GM12864 (cell line): ENCODE measurements around the gene TEAD1.

Experiments used
- DNase-seq: peaks from one replicate; pipeline ENCODE4 v3.0.0-alpha.2; 2011; ENCODE audit warnings: low read depth
- H3K4me3 ChIP-seq: 2 replicates; pipeline ENCODE4 v1.5.1; 2011; ENCODE audit warnings: mild to moderate bottlenecking, low read depth, low read length, control low read depth
- TF ChIP-seq, protein P1 (sequence below): IDR thresholded peaks from 2 replicates; pipeline ENCODE4 v1.5.1; 2011; ENCODE audit warnings: low read depth, mild to moderate bottlenecking, moderate library complexity, low read length, control low read depth, inconsistent platforms; ENCODE audit errors: missing control alignments

Gene TEAD1

DNA sequence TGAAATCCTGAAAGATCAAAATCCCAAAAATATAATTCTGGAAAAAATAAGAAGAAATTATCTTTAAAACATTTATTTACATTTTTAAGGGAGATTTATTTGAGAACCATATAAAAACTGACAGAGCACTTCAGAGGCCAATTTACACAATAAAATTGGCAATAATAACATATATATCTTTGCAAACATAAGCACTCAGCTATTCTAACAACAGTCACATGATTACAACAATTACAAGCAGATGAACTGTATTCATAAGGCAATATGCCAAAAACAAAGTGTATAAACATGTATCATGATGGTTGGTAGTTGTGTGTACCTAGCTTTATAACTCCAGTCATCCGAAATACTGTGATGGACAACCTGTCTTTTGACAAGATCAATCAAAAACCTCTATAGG is 317.2 kb downstream of the TEAD1 start:
- no peak for DNase-seq
- no peak overlapping the region for H3K4me3 ChIP-seq
- TF ChIP-seq, protein P1, sequence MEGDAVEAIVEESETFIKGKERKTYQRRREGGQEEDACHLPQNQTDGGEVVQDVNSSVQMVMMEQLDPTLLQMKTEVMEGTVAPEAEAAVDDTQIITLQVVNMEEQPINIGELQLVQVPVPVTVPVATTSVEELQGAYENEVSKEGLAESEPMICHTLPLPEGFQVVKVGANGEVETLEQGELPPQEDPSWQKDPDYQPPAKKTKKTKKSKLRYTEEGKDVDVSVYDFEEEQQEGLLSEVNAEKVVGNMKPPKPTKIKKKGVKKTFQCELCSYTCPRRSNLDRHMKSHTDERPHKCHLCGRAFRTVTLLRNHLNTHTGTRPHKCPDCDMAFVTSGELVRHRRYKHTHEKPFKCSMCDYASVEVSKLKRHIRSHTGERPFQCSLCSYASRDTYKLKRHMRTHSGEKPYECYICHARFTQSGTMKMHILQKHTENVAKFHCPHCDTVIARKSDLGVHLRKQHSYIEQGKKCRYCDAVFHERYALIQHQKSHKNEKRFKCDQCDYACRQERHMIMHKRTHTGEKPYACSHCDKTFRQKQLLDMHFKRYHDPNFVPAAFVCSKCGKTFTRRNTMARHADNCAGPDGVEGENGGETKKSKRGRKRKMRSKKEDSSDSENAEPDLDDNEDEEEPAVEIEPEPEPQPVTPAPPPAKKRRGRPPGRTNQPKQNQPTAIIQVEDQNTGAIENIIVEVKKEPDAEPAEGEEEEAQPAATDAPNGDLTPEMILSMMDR: no peak

DNA sequence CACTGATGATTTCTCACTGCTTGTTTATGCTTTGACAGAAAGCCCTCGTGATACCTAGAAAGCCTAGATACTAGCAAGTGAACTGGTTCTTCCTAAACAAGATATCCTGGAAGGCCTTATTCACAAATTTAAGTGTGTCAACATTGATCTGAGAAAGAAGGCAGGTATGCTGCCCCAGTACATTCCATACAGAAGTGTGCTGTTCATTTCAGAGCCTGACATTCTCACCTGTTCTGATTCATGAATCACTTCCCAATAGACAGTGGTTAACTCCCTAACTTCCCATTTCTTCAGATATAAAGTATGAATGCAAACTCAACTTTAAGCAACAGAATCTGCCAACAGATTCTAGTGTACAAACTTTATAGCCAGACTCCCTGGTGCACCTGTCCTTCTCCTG is 319.4 kb downstream of the TEAD1 start:
- TF ChIP-seq, protein P1: no peak
- H3K4me3 ChIP-seq: no peak overlapping the region
- no peak for DNase-seq
